DOHH2 (cell line): Measurements from ENCODE around the gene BANP.

ENCODE experiments used
- H3F3A ChIP-seq: fragments of 200-600 bp; sonication (generic), shearing (Covaris generic); 2 replicates; pipeline ENCODE4 v1.6.0; 2016; ENCODE audit warnings: antibody characterized with exemption, mild to moderate bottlenecking; ENCODE audit not compliant: control insufficient read depth, insufficient read depth
- H3K27ac ChIP-seq: fragments of 200-600 bp; sonication (generic); 2 replicates; pipeline ENCODE4 v1.5.1; 2014; ENCODE audit warnings: low read depth, mild to moderate bottlenecking, low read length, moderate library complexity
- H3K27me3 ChIP-seq: fragments of 200-600 bp; sonication (generic); 2 replicates; pipeline ENCODE4 v1.6.1; 2014; ENCODE audit warnings: mild to moderate bottlenecking, low read length, mixed read lengths; ENCODE audit not compliant: control insufficient read depth
- H3K36me3 ChIP-seq: fragments of 200-600 bp; sonication (generic); 2 replicates; pipeline ENCODE4 v1.6.1; 2014; ENCODE audit warnings: mild to moderate bottlenecking, low read length, moderate library complexity, mixed read lengths; ENCODE audit not compliant: control insufficient read depth
- H3K4me1 ChIP-seq: fragments of 200-600 bp; sonication (generic); 2 replicates; pipeline ENCODE4 v1.6.1; 2014; ENCODE audit warnings: mild to moderate bottlenecking, low read length, mixed read lengths; ENCODE audit not compliant: control insufficient read depth
- H3K4me2 ChIP-seq: fragments of 200-600 bp; sonication (generic); 2 replicates; pipeline ENCODE4 v1.6.0; 2014; ENCODE audit warnings: mild to moderate bottlenecking, low read length, moderate library complexity
- H3K4me3 ChIP-seq: fragments of 200-600 bp; sonication (generic); 2 replicates; pipeline ENCODE4 v1.5.1; 2014; ENCODE audit warnings: mild to moderate bottlenecking, low read length, mixed read lengths
- H3K79me2 ChIP-seq: fragments of 200-600 bp; sonication (generic); 2 replicates; pipeline ENCODE4 v1.6.1; 2014; ENCODE audit warnings: mild to moderate bottlenecking, low read length, mixed read lengths; ENCODE audit not compliant: control insufficient read depth
- H3K9me2 ChIP-seq: fragments of 200-600 bp; sonication (generic); replicated peaks from 2 replicates; pipeline ENCODE4 v1.6.1; 2014; ENCODE audit warnings: mild to moderate bottlenecking, low read length, mixed read lengths; ENCODE audit not compliant: control insufficient read depth
- H3K9me3 ChIP-seq: fragments of 200-600 bp; sonication (generic); 2 replicates; pipeline ENCODE4 v1.6.1; 2014; ENCODE audit warnings: antibody characterized with exemption, low read length, mixed read lengths; ENCODE audit not compliant: control insufficient read depth, insufficient read depth
- H4K20me1 ChIP-seq: fragments of 200-600 bp; sonication (generic); 2 replicates; pipeline ENCODE4 v1.6.0; 2014; ENCODE audit warnings: low read depth, mild to moderate bottlenecking, antibody characterized with exemption, low read length, moderate library complexity; ENCODE audit not compliant: control insufficient read depth, insufficient read depth
- CTCF ChIP-seq: fragments of 200-600 bp; sonication (generic); IDR thresholded peaks from one replicate; pipeline ENCODE4 v1.5.1; 2014; ENCODE audit warnings: antibody characterized with exemption, mild to moderate bottlenecking, low read depth, low read length; ENCODE audit not compliant: poor library complexity, severe bottlenecking
- EZH2phosphoT487 ChIP-seq: fragments of 200-600 bp; sonication (generic); IDR thresholded peaks from 2 replicates; pipeline ENCODE4 v1.6.1; 2017; ENCODE audit warnings: borderline replicate concordance, mild to moderate bottlenecking, antibody characterized with exemption, low read length, moderate library complexity, mixed read lengths

BANP gene

DNA sequence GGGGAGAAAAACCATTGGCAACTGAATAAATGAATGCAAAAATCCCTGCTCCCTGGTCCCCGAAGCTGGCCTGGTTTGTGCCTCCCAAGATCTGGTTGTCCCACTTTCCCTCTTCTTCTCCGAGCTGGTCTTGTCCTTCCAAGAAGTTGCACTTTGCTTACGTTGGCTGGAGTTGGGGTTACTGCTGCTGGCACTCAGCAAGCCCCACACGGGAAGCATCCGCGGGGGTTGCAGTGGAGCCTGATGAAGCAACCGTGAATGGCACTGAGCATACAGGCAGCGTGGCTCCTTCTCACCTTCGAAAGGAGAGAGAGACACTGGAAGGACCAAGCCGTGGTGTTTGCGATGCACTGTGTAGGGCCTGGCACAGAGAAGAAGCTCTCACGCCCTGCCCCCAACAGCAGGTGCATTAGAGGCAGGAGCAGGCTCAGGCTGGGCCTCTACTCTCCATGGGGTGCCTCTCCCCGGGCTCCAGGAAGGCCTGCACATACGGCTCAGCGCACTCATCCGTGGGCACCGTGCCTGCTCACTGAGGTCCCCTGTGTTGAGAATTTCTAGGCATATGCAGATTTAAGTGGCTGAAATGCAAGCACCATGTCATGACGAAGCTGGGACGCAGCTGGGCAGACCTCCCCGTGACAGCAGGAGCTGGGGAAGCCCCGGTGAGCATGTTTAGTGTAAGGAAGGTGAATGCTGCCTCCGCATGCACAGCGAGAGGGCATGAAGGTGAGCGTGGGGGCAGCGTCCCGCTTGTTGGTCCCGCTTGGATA, 27.0 kb upstream of the BANP start:
- Histone ChIP-seq H3K4me2 (no peak overlapping the region), H3K9me3 (no peaks in the 10 kb centered on the region), H4K20me1 (no peaks in the 10 kb centered on the region), H3K27ac (no peak overlapping the region), H3K36me3 (no peaks in the 10 kb centered on the region), H3F3A (no peaks in the 10 kb centered on the region), H3K27me3 (peaks cover 34% of the 10 kb centered on the region), H3K9me2 (no peaks in the 10 kb centered on the region), H3K79me2 (no peaks in the 10 kb centered on the region), H3K4me1 (peaks cover 6% of the 10 kb centered on the region), H3K4me3 (no peak overlapping the region)
- no peak for TF ChIP-seq CTCF
- no peak for TF ChIP-seq EZH2phosphoT487

DNA sequence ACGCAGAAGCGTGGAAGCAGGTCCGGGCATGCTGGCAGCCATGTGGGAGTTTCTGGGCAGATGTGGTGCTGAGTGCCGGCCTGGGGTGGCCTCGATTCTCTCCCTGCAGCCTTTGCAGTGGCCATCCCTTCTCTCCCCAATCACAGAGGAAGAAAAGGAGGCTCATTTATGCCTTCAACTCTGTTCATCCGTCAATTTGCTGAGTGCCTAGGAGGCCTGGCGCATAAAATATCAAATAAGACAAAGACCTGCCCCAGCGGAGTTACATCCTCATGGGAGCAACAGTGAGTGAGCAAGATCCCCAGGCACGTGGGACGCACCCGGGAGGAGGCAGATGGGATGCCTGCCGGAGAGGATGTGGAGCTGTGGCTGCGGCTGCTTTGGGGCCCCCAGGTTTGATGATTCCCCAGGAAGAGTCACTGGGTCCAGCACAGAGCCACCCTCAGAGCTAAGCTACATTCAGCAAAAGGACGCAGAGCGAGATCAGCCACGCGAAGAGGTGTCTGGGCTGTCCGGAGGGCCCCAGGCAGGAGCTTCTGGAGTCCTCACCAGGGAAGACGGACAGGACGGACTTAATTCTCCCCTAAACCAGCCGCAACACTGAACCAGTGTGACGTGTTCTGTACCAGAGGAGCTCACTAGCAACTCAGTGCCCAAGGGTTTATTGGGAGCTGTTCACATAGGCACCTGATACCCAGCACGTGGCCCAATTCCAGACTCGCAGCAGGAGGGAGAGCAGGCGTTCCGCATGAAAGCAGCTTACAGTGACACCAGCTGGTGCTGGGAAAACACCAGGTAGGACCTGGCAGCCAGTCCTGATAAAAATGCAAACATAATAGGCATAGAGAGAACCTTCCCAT, 26.2 kb upstream of the BANP start:
- Histone ChIP-seq H3K36me3 (no peaks in the 10 kb centered on the region), H3K4me1 (peaks cover 6% of the 10 kb centered on the region), H3K79me2 (no peaks in the 10 kb centered on the region), H3F3A (no peaks in the 10 kb centered on the region), H3K27me3 (peaks cover 34% of the 10 kb centered on the region), H3K27ac (no peak overlapping the region), H4K20me1 (no peaks in the 10 kb centered on the region), H3K9me2 (no peaks in the 10 kb centered on the region), H3K4me2 (no peak overlapping the region), H3K9me3 (no peaks in the 10 kb centered on the region), H3K4me3 (no peak overlapping the region)
- TF ChIP-seq EZH2phosphoT487: no peak
- no peak for TF ChIP-seq CTCF

GRCh38 chr16:87926246-87927194, 24.7 kb upstream of the BANP start:
- H3K79me2 ChIP-seq: no peaks in the 10 kb centered on the region
- no peaks in the 10 kb centered on the region for H3K36me3 ChIP-seq
- no peaks in the 10 kb centered on the region for H3K9me3 ChIP-seq
- TF ChIP-seq EZH2phosphoT487: no peak
- no peak for TF ChIP-seq CTCF
- H3K9me2 ChIP-seq: no peaks in the 10 kb centered on the region
- peaks cover 6% of the 10 kb centered on the region for H3K4me1 ChIP-seq
- peaks cover 34% of the 10 kb centered on the region for H3K27me3 ChIP-seq
- no peak overlapping the region for H3K4me3 ChIP-seq
- H3F3A ChIP-seq: no peaks in the 10 kb centered on the region
- no peak overlapping the region for H3K4me2 ChIP-seq
- no peaks in the 10 kb centered on the region for H4K20me1 ChIP-seq
- no peak overlapping the region for H3K27ac ChIP-seq
